MM.1S (cell line): ENCODE results near the gene TUNAR.

Experiments
- DNase-seq: peaks from one replicate; pipeline ENCODE4 v3.0.0-alpha.2; 2015
- H2AFZ ChIP-seq: fragments of 300-600 bp; sonication (generic); 2 replicates; pipeline ENCODE4 v1.6.0; 2016; ENCODE audit warnings: antibody characterized with exemption, low read length
- H3F3A ChIP-seq: fragments of 300-600 bp; sonication (generic); 2 replicates; pipeline ENCODE4 v1.6.1; 2016; ENCODE audit warnings: mild to moderate bottlenecking, antibody characterized with exemption, low read length, moderate library complexity, mixed read lengths; ENCODE audit not compliant: insufficient read depth
- H3K27ac ChIP-seq: fragments of 300-600 bp; sonication (generic); 2 replicates; pipeline ENCODE4 v1.5.1; 2016; ENCODE audit warnings: mild to moderate bottlenecking, low read length
- H3K27me3 ChIP-seq: fragments of 300-600 bp; sonication (generic); replicated peaks from 2 replicates; pipeline ENCODE4 v1.6.0; 2016; ENCODE audit warnings: low read length; ENCODE audit not compliant: insufficient read depth
- H3K36me3 ChIP-seq: fragments of 300-600 bp; sonication (generic); replicated peaks from 2 replicates; pipeline ENCODE4 v1.6.1; 2016; ENCODE audit warnings: mild to moderate bottlenecking, low read length, mixed read lengths; ENCODE audit not compliant: insufficient read depth
- H3K4me1 ChIP-seq: fragments of 300-600 bp; sonication (generic); 2 replicates; pipeline ENCODE4 v1.6.1; 2016; ENCODE audit warnings: low read length, mixed read lengths
- H3K4me2 ChIP-seq: fragments of 300-600 bp; sonication (generic); 2 replicates; pipeline ENCODE4 v1.6.0; 2016; ENCODE audit warnings: low read depth, low read length
- H3K4me3 ChIP-seq: fragments of 300-600 bp; sonication (generic); 2 replicates; pipeline ENCODE4 v1.5.1; 2016; ENCODE audit warnings: low read length, mixed read lengths
- H3K79me2 ChIP-seq: fragments of 300-600 bp; sonication (generic); 2 replicates; pipeline ENCODE4 v1.6.1; 2016; ENCODE audit warnings: mixed run types, low read length, mixed read lengths
- H3K9ac ChIP-seq: fragments of 300-600 bp; sonication (generic); 2 replicates; pipeline ENCODE4 v1.6.1; 2016; ENCODE audit warnings: low read length, mixed read lengths
- H3K9me2 ChIP-seq: fragments of 300-600 bp; sonication (generic); replicated peaks from 2 replicates; pipeline ENCODE4 v1.6.1; 2016; ENCODE audit warnings: mild to moderate bottlenecking, low read length, mixed read lengths; ENCODE audit not compliant: insufficient read depth
- H3K9me3 ChIP-seq: fragments of 300-600 bp; sonication (generic); replicated peaks from 2 replicates; pipeline ENCODE4 v1.6.1; 2016; ENCODE audit warnings: mild to moderate bottlenecking, low read length, mixed read lengths; ENCODE audit not compliant: insufficient read depth
- H4K20me1 ChIP-seq: fragments of 300-600 bp; sonication (generic); 2 replicates; pipeline ENCODE4 v1.6.1; 2016; ENCODE audit warnings: mild to moderate bottlenecking, low read length, moderate library complexity, mixed read lengths; ENCODE audit not compliant: insufficient read depth
- EZH2 ChIP-seq: fragments of 300-600 bp; sonication (generic); optimal IDR thresholded peaks from 2 replicates; pipeline ENCODE3; 2017; ENCODE audit warnings: low read depth, mild to moderate bottlenecking, antibody characterized with exemption, low read length, mixed read lengths
- EZH2phosphoT487 ChIP-seq: fragments of 300-600 bp; sonication (generic); IDR thresholded peaks from 2 replicates; pipeline ENCODE4 v1.6.1; 2018; ENCODE audit warnings: antibody characterized with exemption, low read length
- TF ChIP-seq, protein P1 (sequence below): fragments of 300-600 bp; sonication (generic); IDR thresholded peaks from 2 replicates; pipeline ENCODE4 v1.5.1; 2016; ENCODE audit warnings: antibody characterized with exemption, low read length, mixed read lengths

TUNAR gene

DNA sequence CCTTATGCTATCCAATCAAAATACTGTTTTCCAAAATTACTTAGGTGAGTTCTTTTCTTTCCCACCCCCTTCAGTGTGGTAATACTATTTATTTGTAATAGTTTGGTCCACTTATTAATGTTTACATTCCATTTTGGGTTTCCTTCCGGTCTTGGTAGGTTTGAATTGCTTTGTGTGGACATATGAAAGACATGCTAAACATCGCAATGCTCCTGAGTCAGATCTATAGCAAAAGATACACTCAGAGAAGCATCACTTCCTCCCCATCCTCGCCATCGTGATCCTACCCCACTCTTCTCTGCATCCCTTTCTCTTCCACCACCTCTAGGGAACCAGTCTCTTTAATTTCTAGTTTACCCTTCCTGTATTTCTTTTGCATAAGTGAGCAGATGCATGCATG, 30.0 kb downstream of the TUNAR start:
- DNase-seq, result no peak
- Histone ChIP-seq H3K27me3 (no peaks in the 10 kb centered on the region), H3K4me1 (0 out of 2 replicates have a peak, but pooled peaks cover 3% of the 10 kb centered on the region), H2AFZ (no peak overlapping the region), H3K79me2 (no peaks in the 10 kb centered on the region), H3F3A (no peaks in the 10 kb centered on the region), H3K27ac (no peak overlapping the region), H4K20me1 (no peaks in the 10 kb centered on the region), H3K9me3 (no peaks in the 10 kb centered on the region), H3K36me3 (no peaks in the 10 kb centered on the region), H3K4me2 (no peak overlapping the region), H3K9me2 (no peaks in the 10 kb centered on the region), H3K9ac (no peak overlapping the region), H3K4me3 (no peak overlapping the region)
- TF ChIP-seq EZH2phosphoT487 (no peak), EZH2 (no peak)
- TF ChIP-seq, protein P1, sequence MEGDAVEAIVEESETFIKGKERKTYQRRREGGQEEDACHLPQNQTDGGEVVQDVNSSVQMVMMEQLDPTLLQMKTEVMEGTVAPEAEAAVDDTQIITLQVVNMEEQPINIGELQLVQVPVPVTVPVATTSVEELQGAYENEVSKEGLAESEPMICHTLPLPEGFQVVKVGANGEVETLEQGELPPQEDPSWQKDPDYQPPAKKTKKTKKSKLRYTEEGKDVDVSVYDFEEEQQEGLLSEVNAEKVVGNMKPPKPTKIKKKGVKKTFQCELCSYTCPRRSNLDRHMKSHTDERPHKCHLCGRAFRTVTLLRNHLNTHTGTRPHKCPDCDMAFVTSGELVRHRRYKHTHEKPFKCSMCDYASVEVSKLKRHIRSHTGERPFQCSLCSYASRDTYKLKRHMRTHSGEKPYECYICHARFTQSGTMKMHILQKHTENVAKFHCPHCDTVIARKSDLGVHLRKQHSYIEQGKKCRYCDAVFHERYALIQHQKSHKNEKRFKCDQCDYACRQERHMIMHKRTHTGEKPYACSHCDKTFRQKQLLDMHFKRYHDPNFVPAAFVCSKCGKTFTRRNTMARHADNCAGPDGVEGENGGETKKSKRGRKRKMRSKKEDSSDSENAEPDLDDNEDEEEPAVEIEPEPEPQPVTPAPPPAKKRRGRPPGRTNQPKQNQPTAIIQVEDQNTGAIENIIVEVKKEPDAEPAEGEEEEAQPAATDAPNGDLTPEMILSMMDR, result no peak

DNA sequence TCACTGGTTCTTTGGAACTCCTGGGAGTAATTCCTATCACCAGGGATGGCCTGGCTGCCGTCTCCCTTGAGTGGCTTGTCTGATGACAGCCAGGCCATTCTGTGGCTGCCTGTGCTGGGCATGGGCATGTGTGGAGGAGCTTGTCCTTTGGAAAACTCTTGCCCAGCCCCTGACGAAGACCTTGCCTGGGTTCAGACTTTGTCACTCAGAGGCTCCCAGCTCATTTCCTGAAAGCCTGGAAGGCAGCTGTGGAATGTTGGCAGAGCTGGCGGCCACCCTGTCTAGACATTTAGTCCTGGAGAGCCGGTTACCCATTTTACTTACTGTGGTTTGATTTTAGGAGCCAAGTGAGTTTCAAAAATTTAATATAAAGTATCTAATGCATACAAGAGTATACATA, 34.0 kb downstream of the TUNAR start:
- no peak for DNase-seq
- Histone ChIP-seq H2AFZ (no peak overlapping the region), H3K4me3 (no peak overlapping the region), H4K20me1 (no peaks in the 10 kb centered on the region), H3F3A (no peaks in the 10 kb centered on the region), H3K9me3 (no peaks in the 10 kb centered on the region), H3K4me1 (no peaks in the 10 kb centered on the region), H3K27me3 (no peaks in the 10 kb centered on the region), H3K27ac (no peak overlapping the region), H3K9me2 (no peaks in the 10 kb centered on the region), H3K79me2 (no peaks in the 10 kb centered on the region), H3K36me3 (no peaks in the 10 kb centered on the region), H3K4me2 (no peak overlapping the region), H3K9ac (no peak overlapping the region)
- TF ChIP-seq EZH2phosphoT487, result no peak
- no peak for TF ChIP-seq EZH2
- TF ChIP-seq, protein P1, result no peak

GRCh38 chr14:95911456-95911855, 34.8 kb downstream of the TUNAR start:
- H3K9me3 ChIP-seq, result no peaks in the 10 kb centered on the region
- H3K9ac ChIP-seq, result no peak overlapping the region
- H3K27ac ChIP-seq, result no peak overlapping the region
- no peaks in the 10 kb centered on the region for H3K9me2 ChIP-seq
- no peaks in the 10 kb centered on the region for H3F3A ChIP-seq
- H3K4me3 ChIP-seq, result no peak overlapping the region
- H3K4me1 ChIP-seq, result no peaks in the 10 kb centered on the region
- H3K79me2 ChIP-seq, result no peaks in the 10 kb centered on the region
- H3K4me2 ChIP-seq, result no peak overlapping the region
- TF ChIP-seq EZH2phosphoT487 (no peak), EZH2 (no peak)
- TF ChIP-seq, protein P1, result no peak
- H3K27me3 ChIP-seq, result no peaks in the 10 kb centered on the region
- DNase-seq, result no peak
- H4K20me1 ChIP-seq, result no peaks in the 10 kb centered on the region
- H3K36me3 ChIP-seq, result no peaks in the 10 kb centered on the region
- H2AFZ ChIP-seq, result no peak overlapping the region

- Histone ChIP-seq H3K4me3 (no peak overlapping the region), H3K9me3 (no peaks in the 10 kb centered on the region), H3F3A (no peaks in the 10 kb centered on the region), H3K4me2 (no peak overlapping the region), H3K27me3 (no peaks in the 10 kb centered on the region), H3K9ac (no peak overlapping the region), H4K20me1 (no peaks in the 10 kb centered on the region), H3K9me2 (no peaks in the 10 kb centered on the region), H2AFZ (no peak overlapping the region), H3K27ac (no peak overlapping the region), H3K4me1 (no peaks in the 10 kb centered on the region), H3K79me2 (no peaks in the 10 kb centered on the region), H3K36me3 (no peaks in the 10 kb centered on the region)
- DNase-seq, result no peak
- TF ChIP-seq, protein P1, result no peak
- TF ChIP-seq EZH2phosphoT487 (no peak), EZH2 (no peak)
Observed at GRCh38 chr14:95915330-95915729, 38.7 kb downstream of the TUNAR start.
